Tibial nerve (tissue), 4 donors: ENCODE data around the gene TRHDE. TPM values are rescaled to one million over a fixed set of nuclear protein-coding genes. Genes with fewer than 3 reads are reported as not detected.
A peak's percentile ranks its signal among the peaks of the same experiment; 100 is the strongest.

Source experiments
- DNase-seq, 2 donors: peaks; one replicate each; pipeline ENCODE4 v3.0.0-alpha.2; 2019; ENCODE audit warnings: low spot score in 2 of 2
- H3K27ac ChIP-seq, 4 donors: fragments of 200-600 bp; sonication (generic) in 3 of 4; one replicate each; pipeline ENCODE4 v1.5.1; 2017 to 2019; ENCODE audit warnings: mild to moderate bottlenecking in 1 of 4
- H3K27me3 ChIP-seq, 2 donors: fragments of 200-600 bp; sonication (generic) in 1 of 2; one replicate each; pipeline versions ENCODE4 v1.5.1 to v1.6.0; 2017 to 2019
- H3K36me3 ChIP-seq, 3 donors: fragments of 200-600 bp; sonication (generic); one replicate each; pipeline ENCODE4 v1.5.1; 2018 to 2019
- H3K4me1 ChIP-seq, 4 donors: fragments of 200-600 bp; sonication (generic) in 3 of 4; one replicate each; pipeline ENCODE4 v1.5.1; 2017 to 2019
- H3K4me3 ChIP-seq, 4 donors: fragments of 200-600 bp; sonication (generic) in 3 of 4; one replicate each; pipeline ENCODE4 v1.5.1; 2017 to 2019; ENCODE audit warnings: mild to moderate bottlenecking in 1 of 4, moderate library complexity in 1 of 4
- H3K9me3 ChIP-seq, 4 donors: fragments of 200-600 bp; sonication (generic) in 3 of 4; one replicate each; pipeline ENCODE4 v1.5.1; 2017 to 2019
- EP300 ChIP-seq, 2 donors: sonication (generic); formaldehyde crosslinking; IDR thresholded peaks; one replicate each; pipeline ENCODE4 v1.6.1; 2017; ENCODE audit warnings: antibody characterized with exemption in 2 of 2, mild to moderate bottlenecking in 1 of 2
- POLR2A ChIP-seq, 2 donors: fragments of 450-650 bp; IDR thresholded peaks; one replicate each; pipeline ENCODE4 v1.6.1; 2017; ENCODE audit warnings: antibody characterized with exemption in 2 of 2, mild to moderate bottlenecking in 2 of 2, moderate library complexity in 2 of 2
- WGBS, 2 donors: methylation state at CpG; one replicate each; pipeline ENCODE4 v1.1.5; 2018; 5-methylcytosine and 5-hydroxymethylcytosine counted together
- total RNA-seq, 4 donors: library from RNA; depleted of rRNA; stranded (reverse); fragments of >200 nt; gene quantifications; one replicate each; pipeline ENCODE4 v1.1.0, GENCODE V29; 2016
- TF ChIP-seq, protein P1 (sequence below), 5 experiments: fragments of 200-600 bp in 3 of 5; fragments of 450-650 bp in 2 of 5; sonication (generic) in 3 of 5; IDR thresholded peaks; one replicate each; pipeline ENCODE4 v1.5.1; 2016 to 2019; ENCODE audit warnings: antibody characterized with exemption in 5 of 5, mild to moderate bottlenecking in 3 of 5, moderate library complexity in 2 of 5

Gene TRHDE
- total RNA-seq, 4 donors from 2014 or later: 0.98 to 11.1 (median 2.8) TPM

- H3K9me3 ChIP-seq: no peaks in the 10 kb centered on the region
- H3K27me3 ChIP-seq: no peaks in the 10 kb centered on the region
- H3K4me3 ChIP-seq: no peak overlapping the region
- no peaks in the 10 kb centered on the region for H3K4me1 ChIP-seq
- 77 to 80% methylated on average over 7 of the region's 7 CpGs for WGBS, 2 donors
- H3K36me3 ChIP-seq: no peaks in the 10 kb centered on the region
- no peak for TF ChIP-seq EP300 (IDR thresholded peaks at IDR 0.05)
- no peak for TF ChIP-seq POLR2A (IDR thresholded peaks at IDR 0.05)
- TF ChIP-seq, protein P1, sequence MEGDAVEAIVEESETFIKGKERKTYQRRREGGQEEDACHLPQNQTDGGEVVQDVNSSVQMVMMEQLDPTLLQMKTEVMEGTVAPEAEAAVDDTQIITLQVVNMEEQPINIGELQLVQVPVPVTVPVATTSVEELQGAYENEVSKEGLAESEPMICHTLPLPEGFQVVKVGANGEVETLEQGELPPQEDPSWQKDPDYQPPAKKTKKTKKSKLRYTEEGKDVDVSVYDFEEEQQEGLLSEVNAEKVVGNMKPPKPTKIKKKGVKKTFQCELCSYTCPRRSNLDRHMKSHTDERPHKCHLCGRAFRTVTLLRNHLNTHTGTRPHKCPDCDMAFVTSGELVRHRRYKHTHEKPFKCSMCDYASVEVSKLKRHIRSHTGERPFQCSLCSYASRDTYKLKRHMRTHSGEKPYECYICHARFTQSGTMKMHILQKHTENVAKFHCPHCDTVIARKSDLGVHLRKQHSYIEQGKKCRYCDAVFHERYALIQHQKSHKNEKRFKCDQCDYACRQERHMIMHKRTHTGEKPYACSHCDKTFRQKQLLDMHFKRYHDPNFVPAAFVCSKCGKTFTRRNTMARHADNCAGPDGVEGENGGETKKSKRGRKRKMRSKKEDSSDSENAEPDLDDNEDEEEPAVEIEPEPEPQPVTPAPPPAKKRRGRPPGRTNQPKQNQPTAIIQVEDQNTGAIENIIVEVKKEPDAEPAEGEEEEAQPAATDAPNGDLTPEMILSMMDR (IDR thresholded peaks at IDR 0.05): no peak
- H3K27ac ChIP-seq: no peak overlapping the region
- DNase-seq: peak in 1 of 2 donors; percentile 6
These were observed 298.4 kb downstream of the TRHDE start for GRCh38 chr12:72570601-72571000.

GRCh38 chr12:72574138-72574537 lies 302.0 kb downstream of the TRHDE start:
- H3K27me3 ChIP-seq: no peaks in the 10 kb centered on the region
- 90 to 92% methylated on average over 2 of the region's 2 CpGs for WGBS, 2 donors
- DNase-seq: no peak
- no peak overlapping the region for H3K27ac ChIP-seq
- no peaks in the 10 kb centered on the region for H3K36me3 ChIP-seq
- no peaks in the 10 kb centered on the region for H3K4me1 ChIP-seq
- TF ChIP-seq, protein P1 (IDR thresholded peaks at IDR 0.05): no peak
- no peak for TF ChIP-seq POLR2A (IDR thresholded peaks at IDR 0.05)
- no peak for TF ChIP-seq EP300 (IDR thresholded peaks at IDR 0.05)
- H3K4me3 ChIP-seq: no peak overlapping the region
- H3K9me3 ChIP-seq: no peaks in the 10 kb centered on the region

DNA sequence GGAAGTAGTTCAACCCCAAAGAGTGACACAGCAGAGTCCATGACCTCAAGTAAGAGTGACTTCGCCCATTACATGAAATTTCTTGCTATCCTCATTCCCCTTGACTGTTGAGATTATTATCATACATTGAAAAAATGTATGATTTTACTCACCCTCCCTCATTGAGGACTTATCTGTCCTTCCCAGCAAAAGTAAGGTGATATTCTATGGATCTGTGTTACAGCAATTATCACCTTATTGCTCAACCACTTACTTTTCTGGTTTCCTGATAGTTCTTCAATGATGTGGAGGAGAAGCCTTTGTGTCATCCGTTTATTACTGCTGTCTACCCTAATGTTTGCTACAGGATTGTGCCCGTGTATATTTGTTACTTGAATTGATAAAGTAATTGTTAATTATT lies 306.2 kb downstream of the TRHDE start:
- Histone ChIP-seq H3K4me1 (no peaks in the 10 kb centered on the region), H3K4me3 (no peak overlapping the region), H3K27me3 (no peaks in the 10 kb centered on the region), H3K9me3 (no peaks in the 10 kb centered on the region), H3K27ac (no peak overlapping the region), H3K36me3 (no peaks in the 10 kb centered on the region)
- no peak for DNase-seq
- no peak for TF ChIP-seq EP300 (IDR thresholded peaks at IDR 0.05)
- TF ChIP-seq POLR2A (IDR thresholded peaks at IDR 0.05): no peak
- TF ChIP-seq, protein P1 (IDR thresholded peaks at IDR 0.05): no peak
- 85 to 86% methylated on average over 3 of the region's 3 CpGs for WGBS, 2 donors

DNA sequence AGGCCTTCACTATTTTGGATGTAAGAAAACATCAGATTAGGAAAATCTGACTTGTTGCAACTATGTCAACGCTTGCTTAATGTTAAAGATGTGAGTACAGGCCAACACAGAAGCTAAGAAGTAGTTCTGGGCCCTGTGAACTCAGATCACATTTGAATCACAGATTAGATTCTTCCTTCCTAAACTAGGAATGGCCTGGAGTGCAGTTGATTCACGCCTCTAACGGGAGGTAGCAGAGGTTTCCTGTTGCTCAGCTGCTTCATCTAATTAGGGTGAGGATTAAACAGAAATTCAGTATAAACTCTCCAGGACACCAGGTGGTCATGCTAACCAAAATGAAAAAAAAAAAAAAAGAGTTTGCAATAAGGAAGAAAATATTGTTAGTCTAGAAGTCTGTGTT lies 314.3 kb downstream of the TRHDE start:
- Histone ChIP-seq H3K27me3 (peaks cover 0 to 3% of the 10 kb centered on the region in 2 donors), H3K4me1 (no peaks in the 10 kb centered on the region), H3K36me3 (no peaks in the 10 kb centered on the region), H3K9me3 (no peaks in the 10 kb centered on the region), H3K4me3 (no peak overlapping the region), H3K27ac (no peak overlapping the region)
- WGBS, 2 donors: 46 to 57% methylated on average over 3 of the region's 3 CpGs
- TF ChIP-seq POLR2A (IDR thresholded peaks at IDR 0.05) (no peak), EP300 (IDR thresholded peaks at IDR 0.05) (no peak)
- TF ChIP-seq, protein P1 (IDR thresholded peaks at IDR 0.05): no peak
- DNase-seq: no peak

- Histone ChIP-seq H3K4me1 (no peaks in the 10 kb centered on the region), H3K4me3 (no peak overlapping the region), H3K36me3 (no peaks in the 10 kb centered on the region), H3K9me3 (peaks cover 0 to 11% (median 0%) of the 10 kb centered on the region in 4 donors), H3K27me3 (no peaks in the 10 kb centered on the region), H3K27ac (no peak overlapping the region)
- TF ChIP-seq EP300 (IDR thresholded peaks at IDR 0.05): no peak
- TF ChIP-seq, protein P1 (IDR thresholded peaks at IDR 0.05): no peak
- no peak for TF ChIP-seq POLR2A (IDR thresholded peaks at IDR 0.05)
- DNase-seq: no peak
These were observed 330.4 kb downstream of the TRHDE start for GRCh38 chr12:72602581-72602980.
